ENCODE results near the gene UNC5C.

Gene UNC5C

GRCh38 chr4:95585016-95585695 lies 36.4 kb upstream of the UNC5C start:
- TF ChIP-seq CTCF (IDR thresholded peaks at IDR 0.05; ENCODE audit: extremely low read depth, insufficient read depth, missing control alignments) = no peak
- in situ Hi-C loops (cut with MboI; ENCODE audit: low pct_unique_long_range_greater_than_20kb, low sequenced_read_pairs, unreplicated experiment) = no loop called here
- no peak for DNase-seq (ENCODE audit: low spot score)

GRCh38 chr4:95580226-95580625 lies 31.5 kb upstream of the UNC5C start:
- in situ Hi-C loops (cut with MboI; ENCODE audit: low pct_unique_long_range_greater_than_20kb, low sequenced_read_pairs, unreplicated experiment) = no loop called here
- DNase-seq (ENCODE audit: low spot score) = no peak
- TF ChIP-seq CTCF (IDR thresholded peaks at IDR 0.05; ENCODE audit: extremely low read depth, insufficient read depth, missing control alignments) = no peak

GRCh38 chr4:95572304-95572991 lies 23.7 kb upstream of the UNC5C start:
- TF ChIP-seq CTCF (IDR thresholded peaks at IDR 0.05; ENCODE audit: extremely low read depth, insufficient read depth, missing control alignments) = no peak
- in situ Hi-C loops (cut with MboI; ENCODE audit: low pct_unique_long_range_greater_than_20kb, low sequenced_read_pairs, unreplicated experiment) = no loop called here
- no peak for DNase-seq (ENCODE audit: low spot score)

- no peak for TF ChIP-seq CTCF (IDR thresholded peaks at IDR 0.05; ENCODE audit: extremely low read depth, insufficient read depth, missing control alignments)
- in situ Hi-C loops (cut with MboI; ENCODE audit: low pct_unique_long_range_greater_than_20kb, low sequenced_read_pairs, unreplicated experiment) = no loop called here
Measured at GRCh38 chr4:95571577-95571976, 22.8 kb upstream of the UNC5C start.

GRCh38 chr4:95563638-95564337 lies 15.0 kb upstream of the UNC5C start:
- DNase-seq (ENCODE audit: low spot score) = no peak
- in situ Hi-C loops (cut with MboI; ENCODE audit: low pct_unique_long_range_greater_than_20kb, low sequenced_read_pairs, unreplicated experiment) = no loop called here
- TF ChIP-seq CTCF (IDR thresholded peaks at IDR 0.05; ENCODE audit: extremely low read depth, insufficient read depth, missing control alignments) = no peak

More at GRCh38 chr4:95571577-95571976, 22.8 kb upstream of the UNC5C start:
- DNase-seq (ENCODE audit: low spot score) = no peak

GRCh38 chr4:95560774-95561173 lies 12.0 kb upstream of the UNC5C start:
- in situ Hi-C loops (cut with MboI; ENCODE audit: low pct_unique_long_range_greater_than_20kb, low sequenced_read_pairs, unreplicated experiment) = no loop called here
- no peak for TF ChIP-seq CTCF (IDR thresholded peaks at IDR 0.05; ENCODE audit: extremely low read depth, insufficient read depth, missing control alignments)
- DNase-seq (ENCODE audit: low spot score) = no peak

Data from GM13977 (cell line).